HG02678 (cell line): ENCODE results near the gene INPP5D.

Source experiments
- ATAC-seq: cut with Tn5 transposase; IDR thresholded peaks from one replicate; pipeline ENCODE4 v1.9.1; 2021; ENCODE audit warnings: mild to moderate bottlenecking, moderate library complexity; ENCODE audit not compliant: unreplicated experiment

Gene INPP5D

GRCh38 chr2:233252227-233252626 lies 192.1 kb downstream of the INPP5D start:
- no peak for ATAC-seq

GRCh38 chr2:233255151-233255550 lies 195.0 kb downstream of the INPP5D start:
- ATAC-seq: no peak

DNA sequence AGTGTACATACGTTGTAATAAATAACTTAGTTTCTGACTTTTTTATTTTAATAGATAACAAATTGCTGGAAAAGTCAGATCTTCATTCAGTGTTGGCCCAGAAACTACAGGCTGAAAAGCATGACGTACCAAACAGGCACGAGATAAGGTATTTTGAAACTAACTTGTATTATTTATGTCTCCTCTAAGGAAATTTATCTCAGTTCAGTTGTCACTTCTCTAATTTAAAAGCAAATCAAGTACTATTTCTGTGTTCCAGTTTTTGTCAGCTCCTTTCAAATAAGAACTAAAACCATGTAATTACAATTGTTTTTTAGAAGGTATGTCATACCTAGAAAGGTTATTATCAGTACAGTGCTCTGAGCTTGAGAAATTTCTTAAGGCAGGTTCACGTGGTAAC lies 195.9 kb downstream of the INPP5D start:
- ATAC-seq: no peak
